T-cell (primary cell): ENCODE results near the gene TCTA. TPM values are rescaled to one million over a fixed set of nuclear protein-coding genes. Genes with fewer than 3 reads are reported as not detected.

ENCODE experiments used
- ATAC-seq, 4 experiments: fragments of 200-7000 bp in 3 of 4; fragments of 150-1000 bp in 1 of 4; cut with Tn5 transposase; replicated peaks in 1 of 4; 1 replicate in 3 of 4; 2 replicates in 1 of 4; pipeline ENCODE4 v1.10.0; 2021; ENCODE audit warnings: moderate library complexity in 3 of 4, mild to moderate bottlenecking in 2 of 4, moderate number of reproducible peaks in 1 of 4
- CTCF ChIA-PET, 2 donors: fragments of 300-600 bp; sonication (Branson Sonifier 250); formaldehyde crosslinking; loops; one replicate each; lab custom pipeline; 2022; ENCODE audit warnings: antibody characterized with exemption in 2 of 2; lab: Charles Lee
- POLR2A ChIA-PET, 2 donors: fragments of 300-600 bp; sonication (Branson Sonifier 250); formaldehyde crosslinking; loops; one replicate each; lab custom pipeline; 2022; ENCODE audit warnings: antibody characterized with exemption in 2 of 2; lab: Charles Lee
- DNase-seq, 35 experiments: peaks; one replicate each; pipeline versions ENCODE4 v3.0.0 to v3.0.0-alpha.2; 2013 to 2023
- H3K27ac ChIP-seq: one replicate; pipeline ENCODE4 v1.5.1; 2013; ENCODE audit warnings: low read length
- H3K27me3 ChIP-seq, 2 experiments: replicated peaks in 1 of 2; 1 replicate in 1 of 2; 2 replicates in 1 of 2; pipeline versions ENCODE4 v1.6.1 to v1.7.0; 2013; ENCODE audit warnings: low read length in 1 of 2, mixed read lengths in 1 of 2; ENCODE audit not compliant: control insufficient read depth in 2 of 2, insufficient read depth in 2 of 2; ENCODE audit errors: extremely low read depth in 1 of 2
- H3K36me3 ChIP-seq, 2 donors: 1 replicate in 1 of 2; 2 replicates in 1 of 2; pipeline versions ENCODE4 v1.6.1 to v1.7.0; 2013; ENCODE audit warnings: low read length in 1 of 2; ENCODE audit not compliant: control insufficient read depth in 2 of 2, insufficient read depth in 1 of 2; ENCODE audit errors: extremely low read depth in 1 of 2
- H3K4me1 ChIP-seq, 2 experiments: 1 replicate in 1 of 2; 2 replicates in 1 of 2; pipeline versions ENCODE4 v1.6.1 to v1.7.0; 2013; ENCODE audit warnings: low read length in 2 of 2, mixed read lengths in 1 of 2; ENCODE audit not compliant: insufficient read depth in 2 of 2, control insufficient read depth in 1 of 2; ENCODE audit errors: extremely low read depth in 1 of 2
- H3K4me3 ChIP-seq, 2 donors: 1 replicate in 1 of 2; 2 replicates in 1 of 2; pipeline versions ENCODE4 v1.5.1 to v1.7.0; 2013; ENCODE audit warnings: mild to moderate bottlenecking in 2 of 2, low read length in 1 of 2, moderate library complexity in 1 of 2; ENCODE audit not compliant: control insufficient read depth in 1 of 2; ENCODE audit errors: extremely low read depth in 1 of 2
- H3K9me3 ChIP-seq: 2 replicates; pipeline ENCODE4 v1.7.0; 2013
- H3K27ac Mint-ChIP-seq, 2 donors: one replicate each; pipeline ENCODE4 v1.8.0; 2020 to 2021; ENCODE audit warnings: mild to moderate bottlenecking in 2 of 2, mixed read lengths in 2 of 2
- H3K27me3 Mint-ChIP-seq, 2 donors: one replicate each; pipeline ENCODE4 v1.8.0; 2021 to 2022; ENCODE audit warnings: mixed read lengths in 2 of 2
- H3K36me3 Mint-ChIP-seq: one replicate; pipeline ENCODE4 v1.8.0; 2021; ENCODE audit warnings: mixed read lengths
- H3K4me1 Mint-ChIP-seq, 3 donors: one replicate each; pipeline ENCODE4 v1.8.0; 2020 to 2022; ENCODE audit warnings: mixed read lengths in 3 of 3, mild to moderate bottlenecking in 1 of 3
- H3K4me3 Mint-ChIP-seq, 3 donors: one replicate each; pipeline ENCODE4 v1.8.0; 2020 to 2022; ENCODE audit warnings: mild to moderate bottlenecking in 3 of 3, mixed read lengths in 3 of 3, moderate library complexity in 3 of 3
- H3K9me3 Mint-ChIP-seq, 3 donors: one replicate each; pipeline ENCODE4 v1.8.0; 2020 to 2022; ENCODE audit warnings: mixed read lengths in 3 of 3
- WGBS: methylation state at CpG from one replicate; pipeline ENCODE4 v1.1.5; 2013; ENCODE audit warnings: missing lambda C conversion rate; ENCODE audit not compliant: insufficient coverage; 5-methylcytosine and 5-hydroxymethylcytosine counted together
- total RNA-seq, 35 experiments: library from RNA in 6 of 35; stranded (reverse) in 6 of 35; fragments of 120-200 nt in 1 of 35; gene quantifications; one replicate each; pipeline versions ENCODE4 v1.2.1 to v1.2.4 and lab custom pipeline; 2013 to 2026

The TCTA gene
- total RNA-seq, 5 donors from 2014 or later (not counting 1 experiment from before 2014, with no cell fraction given): 22.8 to 38.2 (median 34.3) TPM

DNA sequence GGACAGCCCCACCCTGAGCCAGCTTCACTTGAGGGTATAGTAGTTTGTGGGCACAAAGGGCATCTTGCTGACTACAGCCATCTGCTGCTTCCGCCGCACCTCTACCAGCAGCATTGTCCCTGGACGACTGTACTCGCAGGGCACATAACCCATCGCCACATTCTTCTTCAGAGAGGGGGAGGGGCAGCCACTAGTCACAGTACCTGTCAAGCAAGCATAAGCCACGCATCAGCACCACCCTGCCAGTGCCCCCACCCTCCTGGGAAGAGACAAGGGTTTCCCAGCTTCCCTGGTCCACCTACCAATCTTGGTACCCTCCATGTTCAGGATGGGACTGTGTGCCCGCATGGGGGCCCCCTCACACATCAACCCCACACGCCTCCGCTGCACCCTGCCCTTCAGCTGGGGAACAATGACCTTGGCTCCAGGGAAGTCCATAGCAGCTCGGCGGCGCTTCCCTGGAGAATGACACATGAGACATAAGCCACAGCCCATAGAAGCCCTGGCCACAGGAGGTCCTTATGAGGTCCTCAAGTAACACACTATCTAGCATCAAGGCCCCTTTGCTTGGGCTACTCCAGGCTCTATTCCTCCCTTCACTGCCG, 5.4 kb downstream of the TCTA start:
- no peaks in the 10 kb centered on the region for H3K9me3 Mint-ChIP-seq
- H3K27me3 Mint-ChIP-seq: no peaks in the 10 kb centered on the region
- peaks cover 56 to 74% (median 62%) of the 10 kb centered on the region in 3 donors for H3K4me1 Mint-ChIP-seq
- ATAC-seq (no peak), DNase-seq (no peak)
- ChIA-PET CTCF (interaction anchor here in 1 of 2 donors (0.6 to 1.0 kb wide), 4 partner anchors 26 to 421 kb away, joined by 3 to 7 read pairs (median 4); no protein-coding TSS in a partner anchor), POLR2A (interaction anchor here in 1 of 2 donors (1.6 to 2.7 kb wide), 2 partner anchors 32 to 77 kb away, joined by 3 to 10 read pairs; partner anchors contain the start of gene USP4)
- no peaks in the 10 kb centered on the region for H3K27me3 ChIP-seq
- peak overlapping the region; percentile 96 for H3K27ac ChIP-seq
- peaks cover 9% of the 10 kb centered on the region for H3K36me3 Mint-ChIP-seq
- WGBS: 91% methylated on average over 10 of the region's 13 CpGs
- no peaks in the 10 kb centered on the region for H3K9me3 ChIP-seq
- no peak overlapping the region for H3K4me3 ChIP-seq
- peaks cover 1 to 21% of the 10 kb centered on the region in 2 donors for H3K36me3 ChIP-seq
- H3K27ac Mint-ChIP-seq: peak overlapping the region; percentile 93 to 96
- peaks cover 34 to 82% of the 10 kb centered on the region in 2 experiments for H3K4me1 ChIP-seq
- H3K4me3 Mint-ChIP-seq: peak overlapping the region in 1 of 3 donors; percentile 85

DNA sequence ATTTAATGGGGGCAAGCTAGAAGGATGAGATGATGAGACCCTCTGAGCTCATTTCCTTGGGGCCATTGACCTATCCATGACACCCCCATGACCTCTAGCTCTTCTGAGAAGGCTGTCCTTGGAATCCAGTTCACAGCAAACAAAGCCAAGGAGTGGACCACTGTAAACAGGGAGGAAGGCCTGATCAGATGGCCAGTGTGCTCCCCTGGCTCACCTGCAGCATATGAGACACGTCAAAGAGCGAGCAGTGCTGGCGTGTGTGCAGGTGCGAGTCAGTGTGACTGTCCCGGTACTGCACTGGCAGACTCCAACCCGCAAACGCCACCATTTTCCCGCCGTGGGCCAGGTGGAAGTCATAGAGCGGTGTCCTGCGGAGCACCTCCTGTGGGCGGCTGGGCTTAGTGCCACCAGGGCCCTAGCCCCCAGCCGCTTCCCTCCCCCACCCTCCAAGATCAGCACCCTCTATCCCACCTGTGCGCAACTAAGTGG, 9.7 kb downstream of the TCTA start:
- Mint-ChIP-seq H3K4me3 (peak overlapping the region in 2 of 3 donors; percentile 28 to 41), H3K27ac (peak overlapping the region in 1 of 2 donors; percentile 44), H3K36me3 (peaks cover 9% of the 10 kb centered on the region), H3K4me1 (peaks cover 35 to 61% (median 40%) of the 10 kb centered on the region in 3 donors), H3K9me3 (no peaks in the 10 kb centered on the region), H3K27me3 (no peaks in the 10 kb centered on the region)
- no peak overlapping the region for H3K27ac ChIP-seq
- ChIA-PET POLR2A (no interaction called here), CTCF (no interaction called here)
- peaks cover 12 to 53% of the 10 kb centered on the region in 2 experiments for H3K4me1 ChIP-seq
- H3K9me3 ChIP-seq: no peaks in the 10 kb centered on the region
- 81% methylated on average over 14 of the region's 14 CpGs for WGBS
- peak overlapping the region in 1 of 2 donors; percentile 17 for H3K4me3 ChIP-seq
- no peak for ATAC-seq
- no peak for DNase-seq
- peaks cover 4 to 21% of the 10 kb centered on the region in 2 donors for H3K36me3 ChIP-seq
- H3K27me3 ChIP-seq: no peaks in the 10 kb centered on the region

DNA sequence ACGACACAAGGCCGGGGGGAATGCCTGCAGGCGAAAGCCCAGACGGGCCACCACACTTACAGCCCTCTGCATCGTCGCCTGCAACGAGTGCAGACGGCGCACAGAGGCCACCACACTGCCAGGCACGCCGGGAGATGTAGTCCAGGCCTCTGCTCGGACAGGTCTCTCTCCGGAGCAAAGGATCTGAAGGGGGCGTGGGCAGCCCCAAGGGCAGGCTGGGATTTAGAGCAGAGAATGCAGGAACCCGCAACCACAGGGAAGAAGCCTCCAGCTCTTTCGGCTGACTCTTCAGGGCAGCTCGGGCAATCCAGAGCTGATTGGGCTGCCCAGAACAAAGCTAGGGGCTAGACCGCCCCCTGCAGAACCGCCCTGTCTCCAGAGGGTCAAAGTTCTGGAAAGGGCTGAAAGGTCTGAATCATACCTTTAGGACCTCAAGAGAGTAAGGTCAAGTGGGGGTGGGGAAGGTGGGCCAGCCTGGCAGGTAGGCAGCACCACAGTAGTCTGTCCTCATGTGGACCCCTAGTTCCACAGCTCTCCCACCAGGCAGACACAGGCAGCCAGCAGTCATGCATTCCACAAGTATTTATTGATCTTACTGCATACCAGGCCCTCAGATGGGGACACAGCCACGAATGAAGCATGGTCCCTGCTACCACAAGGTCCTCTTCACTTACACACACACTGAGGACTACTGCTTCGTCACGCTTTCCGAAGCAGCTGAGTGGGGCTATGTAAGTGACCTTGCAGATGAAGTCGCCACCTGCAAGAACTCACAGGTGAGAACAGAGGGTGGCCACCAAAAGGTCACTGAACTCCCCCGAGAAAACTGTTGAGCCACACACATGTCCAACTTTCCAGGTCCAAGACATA, 10.4 kb downstream of the TCTA start, which contains the start of gene AMT:
AMT (minus strand) TSS at position 95 of the 870 bp plus-strand sequence; CDS start at position 72, 23 bp downstream.
- peak within 1 kb of the TSS in 1 of 2 donors; percentile 17 for H3K4me3 ChIP-seq
- peaks cover 4 to 15% of the 10 kb centered on the region in 2 donors for H3K36me3 ChIP-seq
- Mint-ChIP-seq H3K27me3 (no peaks in the 10 kb centered on the region), H3K4me1 (peaks cover 28 to 54% (median 33%) of the 10 kb centered on the region in 3 donors), H3K9me3 (no peaks in the 10 kb centered on the region), H3K27ac (peak within 1 kb of the TSS in 1 of 2 donors; percentile 44), H3K4me3 (peak within 1 kb of the TSS in 2 of 3 donors; percentile 28 to 41), H3K36me3 (peaks cover 9% of the 10 kb centered on the region)
- DNase-seq (no peak), ATAC-seq (no peak)
- H3K9me3 ChIP-seq: no peaks in the 10 kb centered on the region
- no peak within 1 kb of the TSS for H3K27ac ChIP-seq
- 85% methylated on average over 21 of the region's 25 CpGs for WGBS
- POLR2A ChIA-PET: no interaction called here
- H3K4me1 ChIP-seq: peaks cover 5 to 46% of the 10 kb centered on the region in 2 experiments
- CTCF ChIA-PET: no interaction called here
- no peaks in the 10 kb centered on the region for H3K27me3 ChIP-seq

DNA sequence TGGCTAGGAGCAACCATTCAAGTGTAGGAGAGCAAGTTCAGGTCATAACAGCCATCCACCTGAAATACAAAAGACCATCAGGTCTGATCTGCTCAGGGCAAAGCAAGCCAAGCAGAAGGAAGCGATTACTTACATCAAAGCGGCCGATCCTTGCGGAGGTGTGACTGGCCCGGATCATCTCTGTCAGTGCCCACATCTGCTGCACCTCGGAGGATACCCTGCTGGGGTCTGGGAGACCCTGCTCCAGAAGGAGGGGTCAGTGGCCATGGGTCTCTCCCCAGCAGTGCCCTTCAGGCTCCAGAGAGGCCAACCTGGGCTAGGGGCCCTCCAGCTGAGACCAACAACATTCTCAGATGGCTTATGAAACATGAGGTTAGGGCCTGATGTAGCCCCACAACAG, 12.6 kb downstream of the TCTA start:
- ChIA-PET POLR2A (no interaction called here), CTCF (interaction anchor here in 1 of 2 donors (1.5 kb wide), 1 partner anchor 9 kb away, joined by 3 read pairs; no protein-coding TSS in a partner anchor)
- H3K4me1 Mint-ChIP-seq: peaks cover 33 to 51% (median 33%) of the 10 kb centered on the region in 3 donors
- peaks cover 9 to 45% of the 10 kb centered on the region in 2 experiments for H3K4me1 ChIP-seq
- H3K36me3 Mint-ChIP-seq: peaks cover 5% of the 10 kb centered on the region
- H3K36me3 ChIP-seq: peaks cover 4 to 9% of the 10 kb centered on the region in 2 donors
- no peaks in the 10 kb centered on the region for H3K27me3 Mint-ChIP-seq
- H3K9me3 ChIP-seq: no peaks in the 10 kb centered on the region
- H3K9me3 Mint-ChIP-seq: no peaks in the 10 kb centered on the region
- WGBS: 96% methylated on average over 6 of the region's 6 CpGs
- peak overlapping the region in 1 of 2 donors; percentile 60 for H3K27ac Mint-ChIP-seq
- DNase-seq (no peak), ATAC-seq (no peak)
- no peak overlapping the region for H3K4me3 ChIP-seq
- no peak overlapping the region for H3K27ac ChIP-seq
- H3K4me3 Mint-ChIP-seq: no peak overlapping the region
- no peaks in the 10 kb centered on the region for H3K27me3 ChIP-seq

DNA sequence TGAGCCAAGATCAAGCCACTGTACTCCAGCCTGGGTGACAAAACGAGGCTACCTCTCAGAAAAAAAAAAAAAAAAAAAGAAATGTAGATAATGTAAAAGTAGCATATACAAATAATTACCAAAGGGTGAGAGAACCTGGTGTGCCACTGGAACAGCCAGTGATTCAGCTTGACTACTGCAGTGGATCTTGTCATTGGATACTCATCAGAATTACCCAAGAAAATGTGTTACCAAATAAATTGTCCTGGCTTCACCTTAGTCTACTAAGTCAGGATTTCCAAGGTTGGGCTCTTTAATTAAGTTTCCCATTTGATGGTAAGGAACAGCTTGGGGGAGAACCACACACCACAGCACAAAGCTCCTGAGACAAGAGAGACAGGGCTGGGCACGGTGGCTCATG, 15.4 kb downstream of the TCTA start:
- DNase-seq (no peak), ATAC-seq (no peak)
- H3K27me3 ChIP-seq: no peaks in the 10 kb centered on the region
- Mint-ChIP-seq H3K36me3 (peaks cover 2% of the 10 kb centered on the region), H3K9me3 (no peaks in the 10 kb centered on the region), H3K4me3 (peak overlapping the region in 2 of 3 donors; percentile 91 to 95), H3K27me3 (no peaks in the 10 kb centered on the region), H3K27ac (peak overlapping the region; percentile 44 to 95), H3K4me1 (peaks cover 30 to 41% (median 31%) of the 10 kb centered on the region in 3 donors)
- H3K36me3 ChIP-seq: peaks cover 3 to 6% of the 10 kb centered on the region in 2 donors
- H3K9me3 ChIP-seq: no peaks in the 10 kb centered on the region
- POLR2A ChIA-PET: interaction anchor here in 1 of 2 donors (1.2 kb wide), 1 partner anchor 12 kb away, joined by 4 read pairs; no protein-coding TSS in a partner anchor
- WGBS: 20% methylated on average over 1 of the region's 2 CpGs
- H3K4me3 ChIP-seq: no peak overlapping the region
- CTCF ChIA-PET: interaction anchor here in 1 of 2 donors (0.7 kb wide), 1 partner anchor 12 kb away, joined by 3 read pairs; no protein-coding TSS in a partner anchor
- peaks cover 9 to 36% of the 10 kb centered on the region in 2 experiments for H3K4me1 ChIP-seq
- no peak overlapping the region for H3K27ac ChIP-seq
